DND-41 (cell line): ENCODE measurements around the gene KCNIP1.

Experiments used
- CTCF ChIP-seq: IDR thresholded peaks from 2 replicates; pipeline ENCODE4 v1.5.1; 2012; ENCODE audit warnings: borderline replicate concordance, low read length, moderate library complexity, mild to moderate bottlenecking; ENCODE audit not compliant: poor library complexity, severe bottlenecking; ENCODE audit errors: extremely low read depth
- EZH2 ChIP-seq: IDR thresholded peaks from 3 replicates; pipeline ENCODE4 v1.6.1; 2012; ENCODE audit warnings: borderline replicate concordance, low read depth, mild to moderate bottlenecking, moderate library complexity, low read length, inconsistent platforms; ENCODE audit not compliant: severe bottlenecking

- TF ChIP-seq CTCF, result no peak
- no peak for TF ChIP-seq EZH2
Measured at GRCh38 chr5:170557314-170557713, 53.5 kb downstream of the KCNIP1 start.
